BJ (cell line): ENCODE data around the gene C16orf96. TPM values are rescaled to one million over a fixed set of nuclear protein-coding genes. Genes with fewer than 3 reads are reported as not detected.

Experiments used
- CTCF ChIA-PET: fragments of 350-600 bp; formaldehyde crosslinking; extraction: SDS; loops from one replicate; lab custom pipeline; 2021; ENCODE audit warnings: antibody characterized with exemption, inconsistent platforms; lab: Yijun Ruan, JAX
- POLR2A ChIA-PET: fragments of 300-600 bp; sonication (Branson Sonifier 250); formaldehyde crosslinking; extraction: SDS; loops from one replicate; lab custom pipeline; 2021; ENCODE audit warnings: antibody characterized with exemption; lab: Charles Lee
- DNase-seq: peaks from one replicate; pipeline ENCODE4 v3.0.0-alpha.2; 2011; ENCODE audit warnings: low read depth
- H3K27me3 ChIP-seq: 2 replicates; pipeline ENCODE4 v1.6.0; 2011; ENCODE audit warnings: low read length; ENCODE audit not compliant: control insufficient read depth, insufficient read depth
- H3K36me3 ChIP-seq: 2 replicates; pipeline ENCODE4 v1.5.1; 2011; ENCODE audit warnings: low read length; ENCODE audit not compliant: control insufficient read depth, insufficient read depth
- H3K4me3 ChIP-seq: 2 replicates; pipeline ENCODE4 v1.5.1; 2011; ENCODE audit warnings: low read depth, mild to moderate bottlenecking, control low read depth, low read length
- CTCF ChIP-seq: IDR thresholded peaks from 2 replicates; pipeline ENCODE4 v1.5.1; 2011; ENCODE audit warnings: low read depth, mild to moderate bottlenecking, control low read depth, inconsistent platforms, low read length, moderate library complexity; ENCODE audit not compliant: insufficient read depth
- polyA plus RNA-seq: library from polyadenylated mRNA; depleted of rRNA; stranded (reverse); fragments of >200 nt; gene quantifications from 2 replicates; pipeline ENCODE4 v1.2.3, GENCODE V29; 2011

Gene C16orf96
- polyA plus RNA-seq, 1 experiment: not detected

- H3K27me3 ChIP-seq: peaks cover 3% of the 10 kb centered on the region; the same call in 1 of the 2 replicates
- no peak overlapping the region for H3K4me3 ChIP-seq
- ChIA-PET POLR2A (no interaction called here), CTCF (interaction anchor here (0.5 kb wide), 1 partner anchor 58 kb away, joined by 3 read pairs; no protein-coding TSS in a partner anchor)
- H3K36me3 ChIP-seq: no peaks in the 10 kb centered on the region
- no peak for DNase-seq
- no peak for TF ChIP-seq CTCF
Observed at GRCh38 chr16:4588961-4589360, 32.8 kb downstream of the C16orf96 start.

GRCh38 chr16:4591191-4591590 lies 35.1 kb downstream of the C16orf96 start:
- POLR2A ChIA-PET: no interaction called here
- Histone ChIP-seq H3K27me3 (peaks cover 3% of the 10 kb centered on the region; the same call in 1 of the 2 replicates), H3K36me3 (no peaks in the 10 kb centered on the region), H3K4me3 (no peak overlapping the region)
- no peak for TF ChIP-seq CTCF
- DNase-seq: no peak
- CTCF ChIA-PET: interaction anchor here (1.4 kb wide), 1 partner anchor 84 kb away, joined by 3 read pairs; no protein-coding TSS in a partner anchor

- H3K4me3 ChIP-seq: no peak overlapping the region
- TF ChIP-seq CTCF: no peak
- no peak for DNase-seq
- ChIA-PET POLR2A (no interaction called here), CTCF (interaction anchor here (1.0 to 1.4 kb wide), 2 partner anchors 80 to 85 kb away, joined by 3 read pairs; no protein-coding TSS in a partner anchor)
- H3K27me3 ChIP-seq: peaks cover 2% of the 10 kb centered on the region; the same call in 1 of the 2 replicates
- H3K36me3 ChIP-seq: no peaks in the 10 kb centered on the region
Observed at GRCh38 chr16:4591706-4592470, 35.7 kb downstream of the C16orf96 start.

GRCh38 chr16:4593086-4593485 lies 36.9 kb downstream of the C16orf96 start:
- Histone ChIP-seq H3K36me3 (no peaks in the 10 kb centered on the region), H3K4me3 (no peak overlapping the region), H3K27me3 (peaks cover 1% of the 10 kb centered on the region; the same call in 1 of the 2 replicates)
- no peak for TF ChIP-seq CTCF
- POLR2A ChIA-PET: no interaction called here
- DNase-seq: no peak
- CTCF ChIA-PET: interaction anchor here (1.4 kb wide), 1 partner anchor 19 kb away, joined by 3 read pairs; no protein-coding TSS in a partner anchor
